Measurements from ENCODE around the gene SLC66A3.

SLC66A3 gene

GRCh38 chr2:11157731-11158130 is 2.5 kb downstream of the SLC66A3 start (continued):
- TF ChIP-seq KLF17 (tag by site-specific recombination; IDR thresholded peaks at IDR 0.05) (no peak), ZNF19 (tag by site-specific recombination; IDR thresholded peaks at IDR 0.05; ENCODE audit: low read depth) (no peak), ZSCAN4 (tag by site-specific recombination; IDR thresholded peaks at IDR 0.05) (no peak), ZNF791 (tag by site-specific recombination; IDR thresholded peaks at IDR 0.05) (no peak), ZNF768 (tag by site-specific recombination; IDR thresholded peaks at IDR 0.05) (no peak)

GRCh38 chr2:11158916-11159573 is 3.8 kb downstream of the SLC66A3 start:
- H3K4me1 ChIP-seq (ENCODE audit: control insufficient read depth, insufficient read depth, low read length), result no peaks in the 10 kb centered on the region
- no peaks in the 10 kb centered on the region for H3K9me3 ChIP-seq (ENCODE audit: control insufficient read depth, insufficient read depth, low read depth, low read length)
- H3K36me3 ChIP-seq (ENCODE audit: control insufficient read depth in 2 of 2, insufficient read depth in 1 of 2, low read length in 2 of 2), result no peaks in the 10 kb centered on the region
- no peak for TF ChIP-seq ZNF585B (tag by site-specific recombination; IDR thresholded peaks at IDR 0.05)
- TF ChIP-seq GLIS2 (tag by site-specific recombination; IDR thresholded peaks at IDR 0.05), result 0 out of 2 replicates have a peak, but pooled peaks have one; percentile 12
- TF ChIP-seq ZNF549 (tag by site-specific recombination; IDR thresholded peaks at IDR 0.05), result no peak
- no peak for TF ChIP-seq ZSCAN16 (tag by site-specific recombination; IDR thresholded peaks at IDR 0.05)
- no peak for TF ChIP-seq MZF1 (tag by site-specific recombination; IDR thresholded peaks at IDR 0.05; ENCODE audit: borderline replicate concordance)
- TF ChIP-seq ZEB2 (tag by site-specific recombination; IDR thresholded peaks at IDR 0.05), result no peak
- TF ChIP-seq GFI1B (tag by site-specific recombination; IDR thresholded peaks at IDR 0.05), result no peak
- TF ChIP-seq ZNF341 (tag by site-specific recombination; IDR thresholded peaks at IDR 0.05; ENCODE audit: low read depth), result no peak
- peak; percentile 94 for TF ChIP-seq ZIC2 (tag by site-specific recombination; IDR thresholded peaks at IDR 0.05)
- no peak for TF ChIP-seq TSHZ1 (tag by site-specific recombination; IDR thresholded peaks at IDR 0.05; ENCODE audit: borderline replicate concordance)
- TF ChIP-seq ZNF248 (tag by site-specific recombination; IDR thresholded peaks at IDR 0.05), result no peak
- TF ChIP-seq ZNF626 (tag by site-specific recombination; IDR thresholded peaks at IDR 0.05), result no peak
- no peak for TF ChIP-seq ZNF692 (tag by site-specific recombination; IDR thresholded peaks at IDR 0.05)
- no peak for TF ChIP-seq ZNF664 (tag by site-specific recombination; IDR thresholded peaks at IDR 0.05)
- TF ChIP-seq ZNF266 (tag by site-specific recombination; IDR thresholded peaks at IDR 0.05; ENCODE audit: low read depth), result no peak
- no peak for TF ChIP-seq ZBTB1 (tag by site-specific recombination; IDR thresholded peaks at IDR 0.05)
- TF ChIP-seq ZNF404 (tag by site-specific recombination; IDR thresholded peaks at IDR 0.05), result no peak
- no peak for TF ChIP-seq ZNF596 (tag by site-specific recombination; IDR thresholded peaks at IDR 0.05)
- no peak for TF ChIP-seq ZNF510 (tag by site-specific recombination; IDR thresholded peaks at IDR 0.05; ENCODE audit: insufficient replicate concordance)
- TF ChIP-seq ZNF211 (tag by site-specific recombination; IDR thresholded peaks at IDR 0.05; ENCODE audit: low read depth), result no peak
- TF ChIP-seq ZBTB49 (tag by site-specific recombination; IDR thresholded peaks at IDR 0.05; ENCODE audit: low read depth), result no peak
- no peak for TF ChIP-seq ZNF792 (tag by site-specific recombination; IDR thresholded peaks at IDR 0.05)
- peak; percentile 96 for TF ChIP-seq GLIS1 (tag by site-specific recombination; IDR thresholded peaks at IDR 0.05)
- no peak for TF ChIP-seq BCL11B (tag by site-specific recombination; IDR thresholded peaks at IDR 0.05; ENCODE audit: low read depth)
- H3K27ac ChIP-seq (ENCODE audit: extremely low read depth, low read depth, low read length), result no peak overlapping the region
- POLR2A ChIA-PET, result no interaction called here
- no peak overlapping the region for H3K4me3 ChIP-seq (ENCODE audit: low read depth, low read length)
- CTCF ChIA-PET, result no interaction called here
